AG08396 (cell line): ENCODE results near the gene ACVR2B.
A peak's percentile ranks its signal among the peaks of the same experiment; 100 is the strongest.
"Not testable (repeated sequence)": the region's sequence is repeated elsewhere in the genome, so short reads cannot be mapped to it uniquely, and the experiment has no call there.

ENCODE experiments used
- DNase-seq: peaks from one replicate; pipeline ENCODE4 v3.0.0; 2012; ENCODE audit warnings: low spot score, mixed read lengths

ACVR2B gene

DNA sequence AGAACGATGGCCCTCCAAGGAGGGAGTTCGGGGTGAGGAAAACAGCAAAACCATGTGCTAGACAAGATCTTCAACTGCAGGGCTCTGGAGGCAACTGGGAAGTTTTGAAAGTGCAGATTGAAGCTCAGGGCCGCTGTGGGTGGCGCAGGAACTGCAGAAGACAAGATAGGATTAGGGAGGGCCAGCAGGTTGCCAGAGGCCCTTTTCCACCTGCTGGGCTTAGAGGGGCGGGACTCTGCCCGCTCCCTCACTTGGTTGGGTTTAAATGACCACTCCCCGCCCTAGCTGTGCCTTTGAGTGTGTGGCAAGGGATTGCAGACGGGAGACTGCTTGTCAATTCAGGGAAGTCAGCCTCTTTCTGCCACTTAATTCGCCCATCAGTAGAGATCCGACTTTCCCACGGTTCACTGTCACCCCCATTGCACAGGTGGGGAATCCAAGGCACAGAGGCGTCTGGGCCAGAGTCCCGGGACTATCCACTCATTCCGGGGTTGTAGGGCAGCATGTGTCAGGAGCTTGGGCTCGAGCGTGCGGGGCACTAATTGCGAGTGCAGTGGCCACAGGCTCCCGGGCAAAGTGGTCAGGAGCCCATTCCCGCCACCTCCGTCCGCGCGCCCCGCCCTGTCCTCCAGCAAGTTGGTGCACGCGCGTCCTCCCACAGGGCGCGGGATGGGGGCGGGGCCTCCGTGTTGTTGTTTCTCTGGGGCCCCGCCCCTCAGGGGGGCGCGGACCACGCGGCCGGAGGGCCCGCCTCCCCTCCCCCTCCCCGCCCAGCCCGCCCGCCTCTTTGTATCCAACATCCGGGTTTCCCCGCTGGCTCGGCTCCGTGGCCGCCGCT, at the start of gene ACVR2B:
Gene ACVR2B (plus strand): TSS at position 816 of the 838 bp plus-strand sequence. CDS start 433 bp downstream, outside the sequence.
- peak; percentile 95 for DNase-seq

- peak; percentile 49 for DNase-seq
Observed at GRCh38 chr3:38404286-38404685, 49.4 kb upstream of the ACVR2B start.

- DNase-seq, result no peak
Observed at GRCh38 chr3:38411591-38411990, 42.1 kb upstream of the ACVR2B start.

GRCh38 chr3:38420758-38421157, 32.9 kb upstream of the ACVR2B start:
- DNase-seq, result not testable (repeated sequence)

GRCh38 chr3:38421679-38422336, 31.9 kb upstream of the ACVR2B start:
- no peak for DNase-seq

DNA sequence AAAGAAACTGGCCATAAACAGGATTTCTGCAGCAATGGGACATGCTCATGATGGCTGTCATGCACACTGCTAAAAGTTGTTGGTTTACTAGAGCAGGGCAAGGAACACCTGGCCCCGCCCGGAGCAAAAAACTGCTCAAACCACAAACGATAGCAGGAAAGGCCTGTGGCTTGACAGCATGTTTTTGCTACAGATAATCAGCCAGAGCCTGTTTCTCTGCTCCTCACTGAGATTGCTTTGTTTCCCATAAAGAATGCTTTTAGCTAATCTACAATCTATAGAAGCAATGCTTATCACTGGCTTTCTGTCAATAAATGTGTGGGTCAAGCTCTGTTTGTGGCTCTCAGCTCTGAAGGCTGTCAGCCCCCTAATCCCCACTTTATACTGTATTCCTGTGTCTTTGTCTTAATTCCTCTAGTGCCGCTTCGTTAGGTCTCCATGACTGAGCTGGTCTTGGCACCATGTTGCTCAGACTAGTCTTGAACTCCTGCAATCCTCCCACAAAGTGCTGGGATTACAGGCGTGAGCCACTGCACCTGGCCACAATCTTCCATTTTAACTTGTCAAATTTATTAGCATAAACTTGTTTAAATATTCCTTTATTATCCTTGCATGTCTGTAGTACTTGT, 26.8 kb upstream of the ACVR2B start:
- not testable (repeated sequence) for DNase-seq

- not testable (repeated sequence) for DNase-seq
Observed at GRCh38 chr3:38432871-38433658, 20.6 kb upstream of the ACVR2B start.

DNA sequence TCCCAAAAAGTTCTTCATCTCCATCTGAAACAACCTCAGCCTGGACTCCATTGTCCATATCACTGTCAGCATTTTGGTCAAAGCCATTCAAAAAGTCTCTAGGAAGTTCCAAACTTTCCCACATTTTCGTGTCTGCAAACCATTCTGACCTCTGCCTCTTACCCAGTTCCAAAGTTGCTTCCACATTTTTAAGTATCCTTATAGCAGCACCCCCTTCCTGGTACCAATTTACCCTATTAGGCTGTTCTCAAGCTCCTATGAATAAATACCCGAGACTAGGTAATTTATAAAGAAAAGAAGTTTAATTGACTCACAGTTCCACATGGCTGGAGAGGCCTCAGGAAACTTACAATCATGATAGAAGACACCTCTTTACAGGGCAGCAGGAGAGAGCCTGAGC, 20.0 kb upstream of the ACVR2B start:
- not testable (repeated sequence) for DNase-seq

DNA sequence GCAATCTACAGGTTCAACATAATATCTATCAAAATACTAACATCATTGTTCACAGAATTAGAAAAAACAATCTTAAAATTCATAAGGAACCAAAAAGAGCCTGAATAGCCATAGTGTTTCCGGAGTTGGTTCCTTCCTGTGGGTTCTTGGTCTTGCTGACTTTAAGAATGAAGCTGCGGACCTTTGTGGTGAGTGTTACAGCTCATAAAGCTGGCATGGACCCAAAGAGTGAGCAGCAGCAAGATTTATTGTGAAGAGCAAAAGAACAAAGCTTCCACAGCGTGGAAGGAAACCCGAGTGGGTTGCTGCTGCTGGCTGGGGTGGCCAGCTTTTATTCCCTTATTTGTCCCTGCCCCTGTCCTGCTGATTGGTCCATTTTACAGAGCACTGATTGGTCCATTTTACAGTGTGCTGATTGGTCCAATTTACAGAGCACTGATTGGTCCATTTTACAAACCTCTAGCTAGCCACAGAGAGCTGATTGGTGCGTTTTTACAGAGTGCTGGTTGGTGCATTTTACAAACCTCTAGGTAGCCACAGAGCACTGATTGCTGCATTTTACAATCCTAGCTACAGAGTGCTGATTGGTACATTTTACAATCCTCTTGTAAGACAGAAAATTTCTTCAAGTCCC, 15.1 kb upstream of the ACVR2B start:
- not testable (repeated sequence) for DNase-seq

GRCh38 chr3:38443205-38443604, 10.5 kb upstream of the ACVR2B start:
- DNase-seq, result not testable (repeated sequence)

GRCh38 chr3:38446085-38446686, 7.5 kb upstream of the ACVR2B start:
- DNase-seq, result no peak

DNA sequence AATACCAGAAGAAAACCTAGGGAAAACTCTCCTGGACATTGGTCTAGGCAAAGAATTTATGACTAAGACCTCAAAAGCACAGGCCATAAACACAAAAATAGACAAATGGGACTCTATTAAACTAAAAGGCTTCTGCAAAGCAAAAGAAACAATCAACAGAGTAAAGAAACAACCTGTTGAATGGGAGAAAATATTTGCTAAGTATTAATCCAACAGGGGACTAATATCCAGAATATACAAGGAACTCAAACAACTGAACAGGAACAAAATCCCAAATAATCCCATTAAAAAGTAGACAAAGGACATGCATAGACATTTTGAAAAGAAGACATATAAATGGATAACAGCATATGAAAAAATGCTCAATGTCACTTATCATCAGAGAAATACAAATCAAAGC, 6.9 kb upstream of the ACVR2B start:
- DNase-seq, result no peak

DNA sequence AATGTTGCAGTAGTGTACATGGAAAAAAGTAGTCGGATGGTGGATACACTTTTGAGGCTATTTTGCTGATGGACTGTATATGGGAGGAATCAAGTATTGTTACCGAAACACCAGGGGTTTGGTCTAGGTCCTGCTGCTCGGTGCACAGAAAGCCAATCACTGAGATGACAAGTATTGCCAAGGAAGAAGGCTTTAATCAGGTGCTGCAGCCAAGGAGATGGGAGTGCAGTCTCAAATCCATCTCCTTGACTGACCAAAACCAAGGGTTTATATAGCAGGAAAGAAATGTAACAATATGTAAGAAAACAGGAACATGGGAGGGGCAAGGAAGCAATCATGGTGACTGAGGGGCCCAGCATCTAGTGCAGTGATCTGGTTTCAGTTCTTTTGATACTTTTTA, 2.8 kb upstream of the ACVR2B start:
- no peak for DNase-seq

DNA sequence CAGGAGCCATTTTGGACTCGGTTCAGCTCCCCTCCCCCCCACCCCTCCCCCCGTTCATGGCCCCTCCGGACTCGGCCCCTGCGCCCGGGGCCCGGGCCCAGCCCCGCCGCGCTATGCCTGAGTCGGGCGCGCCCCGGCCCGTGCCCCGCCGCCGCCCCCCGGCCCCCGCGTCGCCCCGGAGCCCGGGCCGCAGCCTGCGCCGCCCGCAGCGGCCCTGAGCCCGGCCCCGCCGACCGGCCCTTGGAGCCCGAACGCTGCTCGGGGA, 155 bp downstream of the ACVR2B start:
- no peak for DNase-seq

DNA sequence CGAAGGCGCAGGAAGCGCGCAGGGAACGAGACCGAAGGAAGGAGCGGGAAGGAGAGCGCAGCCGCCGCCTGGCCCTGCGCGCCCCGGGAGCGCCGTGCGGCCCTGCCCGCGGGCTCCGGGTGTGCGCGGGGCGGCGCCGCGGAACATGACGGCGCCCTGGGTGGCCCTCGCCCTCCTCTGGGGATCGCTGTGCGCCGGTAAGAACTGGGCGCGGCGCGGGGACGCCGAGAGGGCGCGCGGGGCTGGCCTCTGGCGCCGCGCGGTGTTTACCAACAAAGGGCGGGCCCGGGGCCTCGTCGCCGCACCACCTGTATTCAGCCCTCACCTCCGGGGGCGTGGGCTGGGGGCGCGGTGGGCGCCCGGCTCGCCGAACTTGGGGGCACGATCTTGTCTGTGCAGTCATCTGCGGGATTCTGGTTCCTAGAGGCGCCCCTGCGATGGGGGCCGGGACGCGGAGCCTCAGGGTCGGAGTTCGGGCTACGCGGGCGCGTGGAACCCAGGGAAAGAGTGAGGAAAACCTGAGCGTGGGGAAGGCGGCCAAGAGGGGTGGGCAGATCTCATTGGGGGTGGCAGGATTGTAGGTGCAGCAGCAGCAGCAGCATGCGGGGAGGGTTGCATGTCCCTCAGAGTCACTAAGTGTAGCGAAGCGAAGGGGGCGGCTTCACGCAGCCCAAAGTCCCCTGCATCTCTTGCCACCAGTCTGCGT, 641 bp downstream of the ACVR2B start:
- DNase-seq, result peak; percentile 76

GRCh38 chr3:38454884-38455638, 1.4 kb downstream of the ACVR2B start:
- peak; percentile 75 for DNase-seq

DNA sequence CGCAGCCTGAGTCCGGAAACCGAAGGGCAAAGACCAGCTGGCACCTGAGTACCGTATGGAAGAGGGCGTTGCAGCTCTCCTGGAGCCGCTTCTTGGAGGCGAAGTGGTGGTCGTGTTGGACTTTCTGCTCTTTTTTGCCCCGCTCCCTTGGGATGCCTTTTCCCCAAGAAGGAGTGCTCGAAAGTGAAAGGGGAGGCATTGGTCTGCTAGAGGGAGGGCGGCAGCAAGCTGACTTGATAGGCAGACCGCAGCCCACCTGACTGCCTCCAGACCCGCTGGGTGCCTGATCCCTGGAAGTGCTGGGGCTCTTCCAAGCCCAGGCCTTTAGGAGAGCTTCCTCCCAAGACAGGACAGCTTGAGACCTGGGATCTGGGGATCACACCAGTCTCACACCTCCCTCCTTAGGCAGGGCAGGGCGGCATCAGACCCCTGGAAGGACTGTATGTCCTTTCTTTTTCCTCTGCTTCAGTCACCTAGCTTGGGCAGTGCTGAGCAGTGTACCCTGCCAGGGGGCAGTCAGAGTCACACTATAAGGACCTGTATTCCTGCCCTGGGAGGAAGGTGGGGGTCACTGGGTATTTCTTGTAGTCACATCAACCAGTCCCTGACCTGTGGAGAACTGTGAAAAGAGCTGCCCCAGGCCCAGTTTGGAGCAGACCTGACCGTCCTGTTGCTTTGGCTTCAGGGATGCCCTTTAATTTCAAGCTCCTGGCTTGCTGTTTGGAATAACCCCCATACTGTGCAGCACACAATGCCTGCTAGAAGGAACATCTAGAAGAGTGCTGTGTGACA, 2.1 kb downstream of the ACVR2B start:
- DNase-seq, result no peak

DNA sequence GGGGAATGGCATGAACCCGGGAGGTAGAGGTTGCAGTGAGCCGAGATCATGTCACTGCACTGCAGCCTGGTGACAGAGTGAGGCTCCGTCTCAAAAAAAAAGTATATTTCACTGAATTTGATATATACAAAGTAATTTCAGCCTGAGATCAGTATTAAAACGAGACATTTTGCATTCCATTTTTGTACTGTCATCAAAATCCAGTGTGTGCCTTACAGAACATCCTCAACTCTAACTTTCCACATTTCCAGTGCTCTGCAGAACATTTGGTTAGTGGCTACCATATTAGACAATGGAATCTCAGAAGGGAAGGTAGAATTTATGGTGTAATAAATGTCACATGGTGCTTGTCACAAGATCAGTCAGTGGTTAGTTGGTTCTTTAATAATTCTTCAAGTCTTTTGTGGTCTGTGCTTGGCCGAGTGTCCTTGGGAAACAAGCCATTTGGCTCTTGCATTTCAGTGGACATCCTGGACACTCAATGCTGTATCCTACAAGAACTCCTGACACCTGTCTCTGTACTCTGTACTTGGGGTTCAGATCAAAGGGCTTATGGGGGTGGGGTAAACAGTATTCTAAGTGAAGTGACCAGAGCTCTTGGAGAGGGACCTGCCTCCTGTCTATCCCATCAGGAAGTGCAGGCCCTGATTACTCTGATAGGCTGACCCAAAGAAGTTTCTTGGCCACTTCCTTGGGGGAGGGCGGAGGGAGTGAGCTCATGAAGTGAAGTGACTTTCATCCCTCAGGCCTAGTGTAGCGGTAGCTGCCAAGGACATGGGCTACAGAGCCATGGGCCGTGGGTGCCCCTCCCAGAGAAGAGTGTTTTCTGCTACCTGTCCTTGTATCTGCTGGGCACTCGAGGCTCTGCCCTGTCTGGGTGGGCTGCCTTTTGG, 3.7 kb downstream of the ACVR2B start:
- no peak for DNase-seq
